HG03175 (cell line): Measurements from ENCODE around the gene ADM5.

Source experiments
- ATAC-seq: cut with Tn5 transposase; IDR thresholded peaks from one replicate; pipeline ENCODE4 v1.9.1; 2021; ENCODE audit warnings: mild to moderate bottlenecking, moderate library complexity; ENCODE audit not compliant: unreplicated experiment

ADM5 gene

GRCh38 chr19:49689133-49690078 is at the start of gene ADM5:
Gene ADM5, plus strand, starts transcription at chr19:49689594. Its CDS starts 244 bp downstream, at chr19:49689838.
- ATAC-seq = no peak

- ATAC-seq = peak; percentile 62
These were observed 49.1 kb upstream of the ADM5 start, which contains the start of gene RRAS for GRCh38 chr19:49640113-49640898. Gene RRAS, minus strand, starts transcription at chr19:49640143. Its CDS starts 45 bp downstream, at chr19:49640098.

GRCh38 chr19:49641688-49642491 is 47.5 kb upstream of the ADM5 start, which contains the start of gene SCAF1:
Gene SCAF1, plus strand, starts transcription at chr19:49642209. Its CDS starts 2,818 bp downstream, at chr19:49645027.
- peak; percentile 63 for ATAC-seq

GRCh38 chr19:49642492-49643035 is 46.8 kb upstream of the ADM5 start:
- no peak for ATAC-seq

- no peak for ATAC-seq
These were observed 45.9 kb upstream of the ADM5 start for GRCh38 chr19:49643466-49643865.

- ATAC-seq = no peak
These were observed 43.8 kb upstream of the ADM5 start for GRCh38 chr19:49645592-49645991.

GRCh38 chr19:49645995-49646394 is 43.4 kb upstream of the ADM5 start:
- ATAC-seq = no peak

- ATAC-seq = no peak
These were observed 42.8 kb upstream of the ADM5 start for GRCh38 chr19:49646586-49646985.

- ATAC-seq = no peak
These were observed 38.2 kb upstream of the ADM5 start for GRCh38 chr19:49651029-49651819.

GRCh38 chr19:49651820-49652550 is 37.4 kb upstream of the ADM5 start:
- ATAC-seq = no peak

- ATAC-seq = no peak
These were observed 36.6 kb upstream of the ADM5 start for GRCh38 chr19:49652551-49653465.

GRCh38 chr19:49653466-49653806 is 36.0 kb upstream of the ADM5 start:
- ATAC-seq = no peak

- no peak for ATAC-seq
These were observed 34.8 kb upstream of the ADM5 start for GRCh38 chr19:49654581-49654980.

- no peak for ATAC-seq
These were observed 33.6 kb upstream of the ADM5 start for GRCh38 chr19:49655570-49656455.

GRCh38 chr19:49656456-49657109 is 32.8 kb upstream of the ADM5 start:
- no peak for ATAC-seq

GRCh38 chr19:49657493-49658138 is 31.8 kb upstream of the ADM5 start:
- ATAC-seq = no peak
